GF-D8 (cell line): Measurements from ENCODE around the gene ACTN1.

Experiments used
- DNase-seq: peaks from one replicate; lab custom pipeline; 2025; lab: John Stamatoyannopoulos, UW

The ACTN1 gene

DNA sequence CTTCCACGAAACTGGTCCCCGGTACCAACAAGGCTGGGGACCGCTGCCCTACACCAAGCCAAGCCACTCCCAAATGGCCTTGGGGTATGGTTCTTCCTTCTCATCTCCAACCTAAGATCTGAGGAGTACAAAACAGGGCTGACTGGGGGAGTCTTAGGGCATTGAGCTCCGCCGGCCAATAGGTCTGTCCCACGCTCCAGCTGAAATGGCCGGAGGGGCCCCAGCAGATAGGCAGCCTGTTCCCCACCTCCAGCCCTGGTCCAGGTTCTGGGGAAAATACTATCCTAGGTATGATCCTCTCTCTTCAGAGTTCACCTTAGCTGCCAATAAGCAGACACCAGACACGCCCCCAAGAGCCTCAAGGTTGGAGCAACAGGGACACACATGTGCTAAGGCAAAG, 90.2 kb downstream of the ACTN1 start:
- no peak for DNase-seq

GRCh38 chr14:68888025-68888850, 90.9 kb downstream of the ACTN1 start:
- DNase-seq, result no peak

- DNase-seq, result no peak
Measured at GRCh38 chr14:68886109-68886434, 93.0 kb downstream of the ACTN1 start.

DNA sequence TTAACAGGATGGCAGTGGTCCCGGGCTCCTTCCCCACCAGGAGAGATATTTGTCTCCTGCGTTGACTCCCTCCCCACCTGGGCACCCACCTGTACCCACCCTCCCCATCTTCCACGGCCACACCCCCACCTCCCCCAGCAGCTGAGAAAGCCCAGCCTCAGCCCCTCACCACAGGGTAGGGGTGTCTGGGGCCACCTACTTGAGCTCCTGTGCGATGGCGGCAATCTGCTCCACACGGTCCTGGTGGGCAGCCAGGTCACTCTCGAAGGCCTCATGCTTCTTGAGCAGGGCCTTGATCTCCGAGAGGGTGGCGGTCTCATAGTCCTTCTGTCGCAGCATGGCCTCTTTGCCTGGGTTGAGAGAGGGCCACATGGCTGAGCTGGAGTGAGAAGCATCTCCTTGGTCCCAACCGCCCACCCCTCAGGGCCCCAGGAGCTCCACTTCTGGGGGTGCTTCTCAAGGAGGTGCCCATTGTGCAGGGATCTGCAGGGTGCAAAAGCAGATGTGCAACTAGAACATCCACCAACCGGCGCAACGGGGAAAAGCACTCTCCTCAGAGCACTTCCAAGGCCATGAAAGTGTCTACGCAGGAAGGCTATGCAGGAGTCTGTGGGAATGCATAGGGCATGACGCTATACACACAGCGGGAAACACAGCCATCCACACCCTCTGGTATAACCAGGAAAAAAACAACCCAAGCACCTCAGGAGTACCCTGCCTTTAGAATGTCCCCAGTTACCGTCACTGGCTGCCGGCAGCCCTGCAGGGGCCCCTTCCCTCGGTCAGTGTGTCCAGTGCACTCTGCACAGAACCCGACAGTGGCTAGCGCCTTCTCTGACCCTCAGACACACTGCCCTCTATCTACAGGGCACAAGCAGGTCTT, 93.6 kb downstream of the ACTN1 start:
- DNase-seq, result no peak

- DNase-seq, result no peak
Measured at GRCh38 chr14:68884031-68885030, 94.8 kb downstream of the ACTN1 start.

GRCh38 chr14:68882235-68882634, 96.9 kb downstream of the ACTN1 start:
- no peak for DNase-seq

GRCh38 chr14:68881396-68881795, 97.7 kb downstream of the ACTN1 start:
- no peak for DNase-seq

DNA sequence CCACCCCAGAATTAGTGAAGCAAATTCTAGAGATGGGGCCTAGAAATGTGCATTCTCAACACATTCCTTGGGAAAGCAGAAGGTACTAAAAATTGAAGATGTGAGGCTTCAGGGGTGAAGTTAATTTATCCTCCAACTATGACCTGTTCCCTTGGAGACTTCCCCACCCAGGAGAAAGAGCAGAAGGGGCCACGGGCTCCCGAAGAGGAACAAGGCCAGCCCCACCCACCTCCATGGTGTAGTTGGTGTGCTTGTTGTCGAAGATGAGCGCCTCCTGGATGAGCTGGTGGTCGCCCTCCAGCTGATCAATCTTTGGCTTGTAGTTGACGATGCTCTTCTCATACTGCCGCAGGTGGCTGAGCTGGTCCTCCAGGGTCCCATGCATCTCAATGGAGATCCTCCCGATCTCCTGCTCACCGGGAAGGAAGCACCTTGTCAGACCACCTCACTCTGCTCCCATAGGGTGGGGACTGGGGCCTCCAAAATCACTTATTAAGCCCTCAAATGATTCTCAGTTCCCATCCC, 98.5 kb downstream of the ACTN1 start:
- no peak for DNase-seq

GRCh38 chr14:68879841-68880575, 99.1 kb downstream of the ACTN1 start:
- no peak for DNase-seq

GRCh38 chr14:68879321-68879781, 99.8 kb downstream of the ACTN1 start:
- no peak for DNase-seq

DNA sequence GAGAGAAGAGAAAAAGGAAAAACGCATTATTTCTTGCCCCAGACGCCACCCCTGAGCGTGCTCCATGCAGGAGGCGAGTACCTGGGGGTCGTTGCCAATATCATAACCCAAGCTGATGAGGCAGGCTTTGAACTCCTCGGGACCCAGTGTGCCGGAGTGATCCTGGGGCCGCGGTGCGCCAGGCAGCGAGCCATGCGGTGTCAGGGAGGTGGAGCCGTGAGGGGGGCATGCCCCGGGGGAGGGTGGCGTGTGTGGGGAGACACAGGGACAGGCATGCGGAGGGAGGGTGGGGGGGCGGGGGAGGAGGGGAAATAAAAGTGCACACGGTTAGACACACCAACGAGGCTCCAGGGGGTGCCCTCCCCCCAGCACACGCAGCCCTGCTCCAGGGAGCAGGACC, 100.2 kb downstream of the ACTN1 start:
- DNase-seq, result no peak

GRCh38 chr14:68877993-68878575, 101.0 kb downstream of the ACTN1 start:
- DNase-seq, result no peak

GRCh38 chr14:68876976-68877375, 102.1 kb downstream of the ACTN1 start:
- no peak for DNase-seq

DNA sequence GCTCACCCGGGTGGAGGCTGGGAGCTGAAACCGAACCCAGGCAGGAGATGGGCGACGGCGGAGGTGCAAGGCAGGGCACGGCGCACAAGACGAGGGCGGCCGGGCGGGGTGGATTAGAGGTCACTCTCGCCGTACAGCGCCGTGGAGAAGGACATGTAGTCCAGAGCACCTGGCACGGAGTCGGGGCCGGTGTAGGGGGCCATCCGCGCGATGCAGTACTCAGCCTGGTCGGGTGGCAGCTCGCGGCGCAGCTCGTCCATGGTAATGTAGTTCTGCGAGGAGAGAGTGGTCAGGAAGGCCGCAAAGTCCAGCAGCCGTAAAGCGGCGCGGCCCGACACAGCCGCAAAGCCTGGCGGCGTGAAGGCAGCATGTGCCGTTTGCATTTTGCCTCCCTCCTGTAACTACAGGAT, 104.4 kb downstream of the ACTN1 start:
- DNase-seq, result no peak

DNA sequence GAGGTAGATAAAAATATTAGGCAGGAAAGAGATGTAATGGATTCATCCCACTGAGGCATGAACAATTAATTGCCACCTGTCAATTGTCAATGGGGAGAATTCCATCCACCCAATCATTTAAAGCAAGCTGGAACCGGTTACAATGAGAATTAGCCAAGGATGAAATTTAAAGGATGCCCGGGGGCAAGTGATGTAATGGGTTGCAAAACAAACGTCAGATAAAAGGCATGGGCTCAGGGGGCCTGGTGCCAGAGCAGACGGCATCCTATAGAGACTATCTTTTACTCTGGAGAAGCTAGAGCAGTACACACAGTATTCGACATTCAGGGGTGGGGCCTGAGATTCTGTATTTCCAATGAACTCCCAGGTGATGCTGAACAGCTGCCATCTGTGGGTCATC, 105.7 kb downstream of the ACTN1 start:
- DNase-seq, result no peak

- DNase-seq, result no peak
Measured at GRCh38 chr14:68871392-68871791, 107.7 kb downstream of the ACTN1 start.

GRCh38 chr14:68866991-68867533, 112.0 kb downstream of the ACTN1 start:
- no peak for DNase-seq

- DNase-seq, result no peak
Measured at GRCh38 chr14:68865542-68865941, 113.6 kb downstream of the ACTN1 start.

DNA sequence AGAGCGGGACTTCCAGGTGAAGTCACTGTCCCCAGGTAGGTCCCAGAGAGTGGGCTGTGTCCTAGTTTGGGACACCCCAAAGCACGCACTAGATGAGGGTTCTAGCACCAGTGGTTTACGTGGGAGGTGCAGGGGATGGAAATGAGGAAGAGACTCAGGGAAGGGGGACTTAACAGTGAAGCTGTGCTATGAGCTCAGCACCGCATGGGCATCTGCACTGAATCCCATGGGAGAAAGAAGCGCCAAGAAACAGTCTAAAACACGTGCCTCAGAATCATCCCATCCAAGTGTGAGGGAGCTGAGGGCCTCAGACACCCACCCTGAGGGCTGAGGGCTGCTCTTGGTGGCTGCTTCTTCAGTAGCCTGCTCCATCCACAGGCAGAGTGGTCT, 114.7 kb downstream of the ACTN1 start:
- DNase-seq, result no peak

DNA sequence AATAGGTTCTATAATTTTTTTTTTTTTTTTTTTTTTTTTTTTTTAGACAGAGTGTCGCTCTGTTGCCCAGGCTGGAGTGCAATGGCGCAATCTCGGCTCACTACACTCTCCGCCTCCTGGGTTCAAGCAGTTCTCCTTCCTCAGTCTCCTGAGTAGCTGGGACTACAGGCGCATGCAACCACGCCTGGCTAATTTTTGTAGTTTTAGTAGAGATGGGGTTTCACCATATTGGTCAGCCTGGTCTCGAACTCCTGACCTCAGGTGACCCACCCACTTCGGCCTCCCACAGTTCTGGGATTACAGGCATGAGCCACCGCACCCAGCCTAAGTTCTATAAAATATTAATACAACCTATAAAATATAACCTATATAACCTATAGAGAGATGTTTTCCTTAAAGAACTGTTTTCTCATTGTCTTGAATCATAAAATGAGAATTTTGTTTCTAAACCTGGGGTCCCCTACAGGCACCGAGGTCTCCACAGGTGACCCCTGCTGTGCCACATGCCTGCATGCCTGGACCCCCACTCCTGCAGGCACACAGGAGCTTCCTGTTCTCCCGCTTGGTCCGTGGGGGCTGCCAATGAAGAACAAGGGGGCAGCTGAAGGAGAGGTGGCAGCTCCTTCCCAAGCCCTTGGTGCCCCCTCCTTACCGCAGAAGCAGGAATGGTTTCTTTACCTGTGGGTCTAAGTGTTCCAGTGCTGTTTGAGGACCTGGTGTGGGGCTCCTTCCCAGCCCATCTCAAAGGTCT, 115.3 kb downstream of the ACTN1 start:
- no peak for DNase-seq
